ENCODE data around the gene ADAMTS19. TPM values are rescaled to one million over a fixed set of nuclear protein-coding genes. Genes with fewer than 3 reads are reported as not detected.
A peak's percentile ranks its signal among the peaks of the same experiment; 100 is the strongest.
"Not testable (repeated sequence)": the region's sequence is repeated elsewhere in the genome, so short reads cannot be mapped to it uniquely, and the experiment has no call there.

Gene ADAMTS19, protein sequence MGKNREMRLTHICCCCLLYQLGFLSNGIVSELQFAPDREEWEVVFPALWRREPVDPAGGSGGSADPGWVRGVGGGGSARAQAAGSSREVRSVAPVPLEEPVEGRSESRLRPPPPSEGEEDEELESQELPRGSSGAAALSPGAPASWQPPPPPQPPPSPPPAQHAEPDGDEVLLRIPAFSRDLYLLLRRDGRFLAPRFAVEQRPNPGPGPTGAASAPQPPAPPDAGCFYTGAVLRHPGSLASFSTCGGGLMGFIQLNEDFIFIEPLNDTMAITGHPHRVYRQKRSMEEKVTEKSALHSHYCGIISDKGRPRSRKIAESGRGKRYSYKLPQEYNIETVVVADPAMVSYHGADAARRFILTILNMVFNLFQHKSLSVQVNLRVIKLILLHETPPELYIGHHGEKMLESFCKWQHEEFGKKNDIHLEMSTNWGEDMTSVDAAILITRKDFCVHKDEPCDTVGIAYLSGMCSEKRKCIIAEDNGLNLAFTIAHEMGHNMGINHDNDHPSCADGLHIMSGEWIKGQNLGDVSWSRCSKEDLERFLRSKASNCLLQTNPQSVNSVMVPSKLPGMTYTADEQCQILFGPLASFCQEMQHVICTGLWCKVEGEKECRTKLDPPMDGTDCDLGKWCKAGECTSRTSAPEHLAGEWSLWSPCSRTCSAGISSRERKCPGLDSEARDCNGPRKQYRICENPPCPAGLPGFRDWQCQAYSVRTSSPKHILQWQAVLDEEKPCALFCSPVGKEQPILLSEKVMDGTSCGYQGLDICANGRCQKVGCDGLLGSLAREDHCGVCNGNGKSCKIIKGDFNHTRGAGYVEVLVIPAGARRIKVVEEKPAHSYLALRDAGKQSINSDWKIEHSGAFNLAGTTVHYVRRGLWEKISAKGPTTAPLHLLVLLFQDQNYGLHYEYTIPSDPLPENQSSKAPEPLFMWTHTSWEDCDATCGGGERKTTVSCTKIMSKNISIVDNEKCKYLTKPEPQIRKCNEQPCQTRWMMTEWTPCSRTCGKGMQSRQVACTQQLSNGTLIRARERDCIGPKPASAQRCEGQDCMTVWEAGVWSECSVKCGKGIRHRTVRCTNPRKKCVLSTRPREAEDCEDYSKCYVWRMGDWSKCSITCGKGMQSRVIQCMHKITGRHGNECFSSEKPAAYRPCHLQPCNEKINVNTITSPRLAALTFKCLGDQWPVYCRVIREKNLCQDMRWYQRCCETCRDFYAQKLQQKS
- 39.6 TPM for total RNA-seq
- 10 to 100 TPM; 11.5 to 26.6 (median 15.9) TPM for polyA plus RNA-seq (ENCODE audit: insufficient read depth in 1 of 8, insufficient read length in 8 of 8, low replicate concordance in 1 of 8)
- long read RNA-seq, donor 1, full-length matches to known transcripts, result 1 of 1 reads
- long read RNA-seq, donor 1, partial matches to known transcripts, result 0 of 1 reads
- long read RNA-seq, donor 1, other reads (novel, unspliced or antisense), result 0 of 1 reads
- long read RNA-seq, donor 2, result 0 reads
- long read RNA-seq, donor 3, result 0 reads
- long read RNA-seq, donor 4, full-length matches to known transcripts, result 1 of 1 reads
- long read RNA-seq, donor 4, partial matches to known transcripts, result 0 of 1 reads
- long read RNA-seq, donor 4, other reads (novel, unspliced or antisense), result 0 of 1 reads
- long read RNA-seq, donor 5, full-length matches to known transcripts, result 2 of 7 reads
- long read RNA-seq, donor 5, partial matches to known transcripts, result 5 of 7 reads
- long read RNA-seq, donor 5, other reads (novel, unspliced or antisense), result 0 of 7 reads
- long read RNA-seq, donor 6, full-length matches to known transcripts, result 2 of 8 reads
- long read RNA-seq, donor 6, partial matches to known transcripts, result 6 of 8 reads
- long read RNA-seq, donor 6, other reads (novel, unspliced or antisense), result 0 of 8 reads
- long read RNA-seq, donor 7, result 0 reads
- long read RNA-seq, donor 8, full-length matches to known transcripts, result 1 of 1 reads
- long read RNA-seq, donor 8, partial matches to known transcripts, result 0 of 1 reads
- long read RNA-seq, donor 8, other reads (novel, unspliced or antisense), result 0 of 1 reads
- long read RNA-seq, donor 9, result 0 reads
- long read RNA-seq, donor 10, result 0 reads
- long read RNA-seq, donor 11, result 0 reads

DNA sequence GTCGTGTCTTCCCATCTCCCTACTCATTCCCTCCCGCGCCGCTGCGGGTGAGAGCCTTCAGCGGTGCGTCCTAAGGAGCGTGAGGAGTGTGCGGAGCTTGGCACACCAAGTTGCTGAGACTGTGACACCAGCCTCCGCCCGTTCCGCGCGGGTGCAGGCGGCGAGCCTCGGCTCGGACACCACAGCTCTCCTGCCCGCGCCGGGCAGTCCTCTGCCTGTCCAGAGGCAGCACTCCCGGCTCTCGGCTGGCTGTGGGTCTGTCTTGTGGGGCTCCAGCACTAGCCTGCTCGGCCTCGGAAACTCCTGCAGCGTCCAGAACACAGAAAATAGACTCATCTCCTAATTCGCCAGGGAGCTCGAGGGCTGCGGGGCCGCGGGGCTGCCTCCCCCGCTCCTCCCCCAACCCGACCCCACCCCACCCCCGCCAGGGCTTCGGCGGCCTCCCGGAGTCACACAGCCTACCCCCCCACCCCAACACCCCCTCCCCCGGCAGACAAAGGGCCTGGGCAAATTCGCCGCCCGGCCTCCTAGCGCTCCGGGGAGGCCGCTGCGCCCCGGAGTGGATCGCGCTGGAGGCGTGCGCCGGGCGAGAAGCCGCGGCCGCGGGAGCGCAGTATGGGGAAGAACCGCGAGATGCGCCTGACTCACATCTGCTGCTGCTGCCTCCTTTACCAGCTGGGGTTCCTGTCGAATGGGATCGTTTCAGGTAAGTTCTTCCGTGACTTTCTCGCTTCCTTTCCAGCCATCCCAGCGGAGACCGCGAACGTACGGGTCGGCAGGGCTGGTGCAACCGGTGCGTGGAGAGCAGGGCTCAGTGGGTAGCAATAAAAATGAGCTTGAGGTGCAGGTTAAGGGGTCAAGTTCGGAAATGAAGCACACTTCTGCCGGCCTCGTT is at the start of gene ADAMTS19:
Gene ADAMTS19, plus strand, starts transcription at position 522 of the 895 bp plus-strand sequence. Its CDS starts 94 bp downstream, at position 616.
- peak within 1 kb of the TSS; percentile 91 for H3K27ac ChIP-seq (ENCODE audit: low read length)
- DNase-seq, result peak; percentile 82
- WGBS (ENCODE audit: insufficient coverage), result under 1% methylated on average over 47 of the region's 75 CpGs

DNA sequence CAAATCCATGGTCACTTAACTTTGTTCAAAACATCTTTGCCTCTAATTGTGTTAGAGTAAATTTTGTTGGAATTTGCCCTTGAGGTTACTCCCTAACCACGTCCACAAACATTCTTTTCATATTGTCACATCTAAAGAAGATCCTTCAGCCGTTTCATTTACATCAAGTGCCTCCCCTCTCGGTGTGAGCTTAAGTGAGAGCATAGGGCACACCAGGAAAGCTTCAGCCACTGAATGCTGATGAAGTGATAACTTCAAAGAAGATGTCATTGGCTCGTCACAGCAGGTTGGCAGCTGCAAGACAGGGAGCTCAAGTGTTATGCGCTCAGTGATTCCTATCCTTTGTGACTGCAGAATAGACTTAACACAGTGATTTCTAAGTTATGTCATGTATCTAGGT is 49.6 kb upstream of the ADAMTS19 start:
- Histone ChIP-seq H3K27me3 (ENCODE audit: control insufficient read depth, insufficient read depth, low read length) (no peaks in the 10 kb centered on the region), H3K4me3 (ENCODE audit: low read length) (no peak overlapping the region), H3K4me1 (ENCODE audit: control insufficient read depth, insufficient read depth, low read length) (no peaks in the 10 kb centered on the region), H3K27ac (ENCODE audit: low read length) (no peak overlapping the region), H3K9me3 (replicated peaks; ENCODE audit: control insufficient read depth, low read depth, low read length) (peaks cover 3% of the 10 kb centered on the region), H3K36me3 (ENCODE audit: control insufficient read depth, insufficient read depth, low read length) (no peaks in the 10 kb centered on the region)
- DNase-seq, result no peak
- WGBS (ENCODE audit: insufficient coverage), result 29% methylated on average over 1 of the region's 5 CpGs

More for the DNA sequence above, at the start of gene ADAMTS19:
- H3K36me3 ChIP-seq (ENCODE audit: control insufficient read depth, insufficient read depth, low read length), result no peaks in the 10 kb centered on the region
- peaks cover 15% of the 10 kb centered on the region for H3K4me1 ChIP-seq (ENCODE audit: control insufficient read depth, insufficient read depth, low read length)
- peaks cover 16% of the 10 kb centered on the region for H3K27me3 ChIP-seq (ENCODE audit: control insufficient read depth, insufficient read depth, low read length)
- H3K4me3 ChIP-seq (ENCODE audit: low read length), result peak within 1 kb of the TSS; percentile 77
- no peaks in the 10 kb centered on the region for H3K9me3 ChIP-seq (replicated peaks; ENCODE audit: control insufficient read depth, low read depth, low read length)

DNA sequence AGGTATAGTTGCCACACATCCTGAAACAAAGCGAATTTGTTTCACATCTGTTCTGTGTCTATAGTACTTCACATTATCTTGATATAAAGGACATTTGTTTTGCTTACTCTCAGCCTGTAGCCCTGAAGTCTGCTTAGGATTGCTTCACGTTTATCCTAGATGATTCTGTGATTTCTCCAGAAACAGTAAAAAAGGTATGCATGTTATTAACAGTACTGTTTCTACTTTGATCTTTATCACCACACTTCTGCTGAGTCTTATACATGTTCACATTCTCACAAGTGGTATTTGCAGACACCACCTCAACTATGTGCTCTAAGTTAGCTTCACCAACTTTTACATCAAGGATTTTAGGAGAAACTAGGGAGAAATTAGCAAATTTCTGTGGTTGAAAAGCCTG is 47.4 kb upstream of the ADAMTS19 start:
- DNase-seq, result no peak
- no peaks in the 10 kb centered on the region for H3K27me3 ChIP-seq (ENCODE audit: control insufficient read depth, insufficient read depth, low read length)
- H3K9me3 ChIP-seq (replicated peaks; ENCODE audit: control insufficient read depth, low read depth, low read length), result peaks cover 7% of the 10 kb centered on the region
- H3K4me3 ChIP-seq (ENCODE audit: low read length), result no peak overlapping the region
- H3K4me1 ChIP-seq (ENCODE audit: control insufficient read depth, insufficient read depth, low read length), result no peaks in the 10 kb centered on the region
- no CpG with 5 or more reads among the region's 2 CpGs for WGBS (ENCODE audit: insufficient coverage)
- H3K27ac ChIP-seq (ENCODE audit: low read length), result no peak overlapping the region
- no peaks in the 10 kb centered on the region for H3K36me3 ChIP-seq (ENCODE audit: control insufficient read depth, insufficient read depth, low read length)

DNA sequence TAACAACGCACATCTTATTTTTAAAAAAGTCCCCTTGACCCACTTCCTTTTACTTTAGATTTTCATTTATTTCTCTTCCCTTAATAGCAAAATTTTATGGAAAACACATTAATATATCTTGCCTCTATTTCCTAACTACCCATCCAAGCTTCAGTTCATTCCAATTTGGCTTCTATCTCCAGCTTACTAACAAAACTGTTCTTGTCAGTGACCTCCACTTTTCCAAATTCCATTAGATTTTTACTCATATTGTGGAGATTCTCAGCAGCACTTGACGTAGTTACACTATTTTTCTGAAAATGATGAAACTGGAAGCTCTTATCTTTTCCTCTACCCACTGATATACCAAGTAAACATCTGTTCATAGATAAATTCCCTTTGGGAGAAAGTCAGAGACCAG is 46.5 kb upstream of the ADAMTS19 start:
- DNase-seq, result no peak
- no CpG with 5 or more reads among the region's 2 CpGs for WGBS (ENCODE audit: insufficient coverage)
- peaks cover 7% of the 10 kb centered on the region for H3K9me3 ChIP-seq (replicated peaks; ENCODE audit: control insufficient read depth, low read depth, low read length)
- no peak overlapping the region for H3K27ac ChIP-seq (ENCODE audit: low read length)
- no peaks in the 10 kb centered on the region for H3K27me3 ChIP-seq (ENCODE audit: control insufficient read depth, insufficient read depth, low read length)
- no peaks in the 10 kb centered on the region for H3K4me1 ChIP-seq (ENCODE audit: control insufficient read depth, insufficient read depth, low read length)
- H3K4me3 ChIP-seq (ENCODE audit: low read length), result no peak overlapping the region
- H3K36me3 ChIP-seq (ENCODE audit: control insufficient read depth, insufficient read depth, low read length), result no peaks in the 10 kb centered on the region

DNA sequence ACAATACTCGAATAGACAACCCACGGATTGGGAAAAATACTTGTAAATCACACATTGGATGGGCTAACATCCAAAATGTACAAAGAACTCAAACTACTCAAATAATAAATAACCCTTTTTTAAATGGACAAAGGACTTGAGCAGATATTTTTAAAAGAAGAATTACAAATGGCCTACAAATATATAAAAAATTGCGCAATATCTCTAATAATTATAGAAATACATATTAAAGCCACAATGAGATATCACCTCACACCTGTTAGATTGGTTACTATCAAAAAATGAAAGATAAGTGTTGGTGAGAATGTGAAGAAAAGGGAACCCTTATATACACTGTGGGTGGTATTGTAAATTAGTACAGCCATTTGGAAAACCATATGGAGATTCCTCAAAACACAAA is 40.8 kb upstream of the ADAMTS19 start:
- no CpG with 5 or more reads among the region's 3 CpGs for WGBS (ENCODE audit: insufficient coverage)
- H3K36me3 ChIP-seq (ENCODE audit: control insufficient read depth, insufficient read depth, low read length), result no peaks in the 10 kb centered on the region
- H3K4me3 ChIP-seq (ENCODE audit: low read length), result no peak overlapping the region
- H3K27me3 ChIP-seq (ENCODE audit: control insufficient read depth, insufficient read depth, low read length), result no peaks in the 10 kb centered on the region
- H3K4me1 ChIP-seq (ENCODE audit: control insufficient read depth, insufficient read depth, low read length), result no peaks in the 10 kb centered on the region
- no peak for DNase-seq
- peaks cover 7% of the 10 kb centered on the region for H3K9me3 ChIP-seq (replicated peaks; ENCODE audit: control insufficient read depth, low read depth, low read length)
- no peak overlapping the region for H3K27ac ChIP-seq (ENCODE audit: low read length)

DNA sequence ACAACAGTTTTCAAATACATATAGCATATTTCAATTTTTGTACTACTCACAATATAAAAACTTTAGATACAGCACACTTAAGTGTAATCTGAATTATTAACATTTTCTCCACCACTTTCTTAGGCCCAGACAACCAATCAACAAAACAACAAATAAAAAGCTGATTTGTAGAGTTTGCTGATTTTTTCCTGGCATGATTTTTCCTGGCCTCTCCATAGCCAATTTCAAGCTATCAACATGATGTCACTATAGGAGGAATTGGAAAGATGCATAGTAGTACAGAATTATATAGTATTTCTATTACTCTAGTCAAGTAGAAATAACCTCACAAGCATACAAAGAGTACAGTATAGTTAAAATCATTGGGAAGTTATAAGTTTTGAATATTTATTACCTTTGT is 35.1 kb upstream of the ADAMTS19 start:
- Histone ChIP-seq H3K27ac (ENCODE audit: low read length) (no peak overlapping the region), H3K27me3 (ENCODE audit: control insufficient read depth, insufficient read depth, low read length) (no peaks in the 10 kb centered on the region), H3K4me3 (ENCODE audit: low read length) (no peak overlapping the region), H3K4me1 (ENCODE audit: control insufficient read depth, insufficient read depth, low read length) (no peaks in the 10 kb centered on the region), H3K36me3 (ENCODE audit: control insufficient read depth, insufficient read depth, low read length) (no peaks in the 10 kb centered on the region), H3K9me3 (replicated peaks; ENCODE audit: control insufficient read depth, low read depth, low read length) (no peaks in the 10 kb centered on the region)
- peak; percentile 50 for DNase-seq

DNA sequence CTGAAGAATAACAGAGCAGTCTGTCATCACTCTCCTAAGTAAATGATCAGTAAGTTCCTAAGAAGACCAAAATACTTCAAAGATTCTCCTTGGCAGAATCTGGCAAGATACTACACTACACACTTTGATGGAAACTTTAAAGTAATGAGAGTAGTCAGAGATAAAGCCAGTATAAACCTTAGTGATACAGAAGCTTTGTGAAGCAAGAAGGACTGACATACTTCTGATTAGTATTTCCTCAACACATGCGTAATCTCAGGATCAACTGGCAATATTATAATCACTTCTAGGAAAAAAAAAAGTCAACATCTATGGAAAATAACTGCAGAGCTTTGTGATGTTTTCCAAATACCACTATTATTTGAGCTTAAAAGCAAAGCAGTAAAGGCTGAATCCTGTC is 34.0 kb upstream of the ADAMTS19 start:
- Histone ChIP-seq H3K4me3 (ENCODE audit: low read length) (no peak overlapping the region), H3K27me3 (ENCODE audit: control insufficient read depth, insufficient read depth, low read length) (no peaks in the 10 kb centered on the region), H3K9me3 (replicated peaks; ENCODE audit: control insufficient read depth, low read depth, low read length) (no peaks in the 10 kb centered on the region), H3K4me1 (ENCODE audit: control insufficient read depth, insufficient read depth, low read length) (no peaks in the 10 kb centered on the region), H3K36me3 (ENCODE audit: control insufficient read depth, insufficient read depth, low read length) (no peaks in the 10 kb centered on the region), H3K27ac (ENCODE audit: low read length) (no peak overlapping the region)
- WGBS (ENCODE audit: insufficient coverage), result no CpG with 5 or more reads among the region's 1 CpG
- no peak for DNase-seq

DNA sequence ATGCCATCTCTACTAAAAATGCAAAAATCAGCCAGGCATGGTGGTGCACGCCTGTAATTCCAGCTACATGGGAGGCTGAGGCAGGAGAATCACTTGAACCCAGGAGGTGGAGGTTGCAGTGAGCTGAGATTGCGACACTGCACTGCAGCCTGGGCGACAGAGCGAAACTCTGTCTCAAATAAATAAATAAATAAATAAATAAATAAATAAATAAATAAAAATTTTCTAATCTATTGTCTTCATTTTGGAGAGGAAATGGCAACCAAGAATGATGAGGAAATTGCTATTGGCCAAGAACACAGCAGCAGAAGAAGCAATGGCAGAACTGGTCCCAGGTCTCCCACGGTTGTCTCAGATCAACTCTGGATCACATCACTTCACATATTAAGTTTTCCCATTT is 31.5 kb upstream of the ADAMTS19 start:
- not testable (repeated sequence) for H3K4me3 ChIP-seq (ENCODE audit: low read length); DNase-seq; H3K9me3 ChIP-seq (replicated peaks; ENCODE audit: control insufficient read depth, low read depth, low read length); H3K27ac ChIP-seq (ENCODE audit: low read length); H3K36me3 ChIP-seq (ENCODE audit: control insufficient read depth, insufficient read depth, low read length); H3K27me3 ChIP-seq (ENCODE audit: control insufficient read depth, insufficient read depth, low read length); H3K4me1 ChIP-seq (ENCODE audit: control insufficient read depth, insufficient read depth, low read length)
- no CpG with 5 or more reads among the region's 5 CpGs for WGBS (ENCODE audit: insufficient coverage)

Data from muscle of leg (tissue), 16 donors.